Measurements from ENCODE around the gene STAT1.

Gene STAT1

DNA sequence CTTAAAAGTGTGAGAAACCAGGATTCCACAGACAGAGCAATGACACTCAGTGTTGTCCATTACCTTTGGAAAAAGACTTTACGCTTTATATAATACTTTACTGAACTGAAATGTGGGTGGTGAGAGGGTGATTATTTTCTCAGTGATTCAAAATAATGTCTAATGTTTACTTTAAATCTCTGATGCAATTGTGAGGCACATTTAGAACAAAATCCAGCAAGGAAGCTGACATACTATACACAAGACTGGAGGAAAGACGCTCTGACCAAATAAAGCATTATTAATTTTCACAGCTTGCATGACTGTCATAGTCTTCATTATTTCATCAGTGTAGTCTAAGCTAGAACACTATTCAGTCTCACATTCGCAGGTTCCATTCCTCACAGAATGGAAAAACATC, 34.1 kb upstream of the STAT1 start:
- POLR2A ChIA-PET: interaction anchor here (0.6 kb wide), 1 partner anchor 18 kb away, joined by 4 read pairs; no protein-coding TSS in a partner anchor
- Histone ChIP-seq H3K9me3 (ENCODE audit: control insufficient read depth, insufficient read depth, low read depth, low read length) (no peaks in the 10 kb centered on the region), H3K4me1 (ENCODE audit: control insufficient read depth, insufficient read depth, low read length) (no peaks in the 10 kb centered on the region; the same call in 1 of the 2 replicates), H3K4me3 (ENCODE audit: low read depth, low read length) (no peak overlapping the region), H3K36me3 (ENCODE audit: control insufficient read depth in 2 of 2, insufficient read depth in 1 of 2, low read length in 2 of 2) (no peaks in the 10 kb centered on the region), H3K27ac (ENCODE audit: extremely low read depth, low read depth, low read length) (no peak overlapping the region)
- TF ChIP-seq SCRT1 (tag by site-specific recombination; IDR thresholded peaks at IDR 0.05; ENCODE audit: borderline replicate concordance) (no peak), ZNF169 (tag by site-specific recombination; IDR thresholded peaks at IDR 0.05) (no peak), ZNF175 (tag by site-specific recombination; IDR thresholded peaks at IDR 0.05) (no peak), BCL11A (tag by site-specific recombination; IDR thresholded peaks at IDR 0.05; ENCODE audit: low read depth) (no peak), ZNF426 (tag by site-specific recombination; IDR thresholded peaks at IDR 0.05) (no peak), ZNF549 (tag by site-specific recombination; IDR thresholded peaks at IDR 0.05) (no peak)
- CTCF ChIA-PET: interaction anchor here (8.2 kb wide), 1 partner anchor 107 kb away, joined by 146 read pairs; no protein-coding TSS in a partner anchor

DNA sequence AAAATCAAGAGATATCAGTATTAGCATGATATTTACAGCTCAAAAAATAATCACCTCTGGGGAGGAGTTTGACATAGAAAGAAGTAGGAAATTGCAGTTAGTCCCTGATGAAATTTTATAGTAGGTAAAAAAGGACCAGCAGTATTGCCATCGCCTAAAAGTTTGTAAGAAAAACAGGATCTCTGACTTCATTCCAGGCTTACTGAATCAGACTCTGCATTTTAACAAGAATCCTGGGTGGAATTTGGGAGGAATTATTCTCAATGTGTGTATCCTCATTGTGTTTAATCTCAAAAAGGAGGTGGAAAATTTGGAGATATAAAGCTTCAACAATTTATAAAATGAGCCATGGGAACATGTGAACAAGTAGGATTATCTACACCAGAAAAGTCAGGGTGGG, 31.2 kb upstream of the STAT1 start:
- Histone ChIP-seq H3K36me3 (ENCODE audit: control insufficient read depth in 2 of 2, insufficient read depth in 1 of 2, low read length in 2 of 2) (no peaks in the 10 kb centered on the region), H3K4me1 (ENCODE audit: control insufficient read depth, insufficient read depth, low read length) (no peaks in the 10 kb centered on the region; the same call in 1 of the 2 replicates), H3K27ac (ENCODE audit: extremely low read depth, low read depth, low read length) (no peak overlapping the region), H3K4me3 (ENCODE audit: low read depth, low read length) (no peak overlapping the region), H3K9me3 (ENCODE audit: control insufficient read depth, insufficient read depth, low read depth, low read length) (no peaks in the 10 kb centered on the region)
- POLR2A ChIA-PET: no interaction called here
- CTCF ChIA-PET: interaction anchor here (0.6 to 1.2 kb wide), 3 partner anchors 476 to 1310 kb away, joined by 3 read pairs; no protein-coding TSS in a partner anchor
- TF ChIP-seq, protein P1, sequence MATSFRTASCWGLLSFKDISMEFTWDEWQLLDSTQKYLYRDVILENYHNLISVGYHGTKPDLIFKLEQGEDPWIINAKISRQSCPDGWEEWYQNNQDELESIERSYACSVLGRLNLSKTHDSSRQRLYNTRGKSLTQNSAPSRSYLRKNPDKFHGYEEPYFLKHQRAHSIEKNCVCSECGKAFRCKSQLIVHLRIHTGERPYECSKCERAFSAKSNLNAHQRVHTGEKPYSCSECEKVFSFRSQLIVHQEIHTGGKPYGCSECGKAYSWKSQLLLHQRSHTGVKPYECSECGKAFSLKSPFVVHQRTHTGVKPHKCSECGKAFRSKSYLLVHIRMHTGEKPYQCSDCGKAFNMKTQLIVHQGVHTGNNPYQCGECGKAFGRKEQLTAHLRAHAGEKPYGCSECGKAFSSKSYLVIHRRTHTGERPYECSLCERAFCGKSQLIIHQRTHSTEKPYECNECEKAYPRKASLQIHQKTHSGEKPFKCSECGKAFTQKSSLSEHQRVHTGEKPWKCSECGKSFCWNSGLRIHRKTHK (tag by site-specific recombination; IDR thresholded peaks at IDR 0.05): no peak
- TF ChIP-seq, protein P2, sequence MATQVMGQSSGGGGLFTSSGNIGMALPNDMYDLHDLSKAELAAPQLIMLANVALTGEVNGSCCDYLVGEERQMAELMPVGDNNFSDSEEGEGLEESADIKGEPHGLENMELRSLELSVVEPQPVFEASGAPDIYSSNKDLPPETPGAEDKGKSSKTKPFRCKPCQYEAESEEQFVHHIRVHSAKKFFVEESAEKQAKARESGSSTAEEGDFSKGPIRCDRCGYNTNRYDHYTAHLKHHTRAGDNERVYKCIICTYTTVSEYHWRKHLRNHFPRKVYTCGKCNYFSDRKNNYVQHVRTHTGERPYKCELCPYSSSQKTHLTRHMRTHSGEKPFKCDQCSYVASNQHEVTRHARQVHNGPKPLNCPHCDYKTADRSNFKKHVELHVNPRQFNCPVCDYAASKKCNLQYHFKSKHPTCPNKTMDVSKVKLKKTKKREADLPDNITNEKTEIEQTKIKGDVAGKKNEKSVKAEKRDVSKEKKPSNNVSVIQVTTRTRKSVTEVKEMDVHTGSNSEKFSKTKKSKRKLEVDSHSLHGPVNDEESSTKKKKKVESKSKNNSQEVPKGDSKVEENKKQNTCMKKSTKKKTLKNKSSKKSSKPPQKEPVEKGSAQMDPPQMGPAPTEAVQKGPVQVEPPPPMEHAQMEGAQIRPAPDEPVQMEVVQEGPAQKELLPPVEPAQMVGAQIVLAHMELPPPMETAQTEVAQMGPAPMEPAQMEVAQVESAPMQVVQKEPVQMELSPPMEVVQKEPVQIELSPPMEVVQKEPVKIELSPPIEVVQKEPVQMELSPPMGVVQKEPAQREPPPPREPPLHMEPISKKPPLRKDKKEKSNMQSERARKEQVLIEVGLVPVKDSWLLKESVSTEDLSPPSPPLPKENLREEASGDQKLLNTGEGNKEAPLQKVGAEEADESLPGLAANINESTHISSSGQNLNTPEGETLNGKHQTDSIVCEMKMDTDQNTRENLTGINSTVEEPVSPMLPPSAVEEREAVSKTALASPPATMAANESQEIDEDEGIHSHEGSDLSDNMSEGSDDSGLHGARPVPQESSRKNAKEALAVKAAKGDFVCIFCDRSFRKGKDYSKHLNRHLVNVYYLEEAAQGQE (tag by site-specific recombination; IDR thresholded peaks at IDR 0.05): no peak
- TF ChIP-seq, protein P3, sequence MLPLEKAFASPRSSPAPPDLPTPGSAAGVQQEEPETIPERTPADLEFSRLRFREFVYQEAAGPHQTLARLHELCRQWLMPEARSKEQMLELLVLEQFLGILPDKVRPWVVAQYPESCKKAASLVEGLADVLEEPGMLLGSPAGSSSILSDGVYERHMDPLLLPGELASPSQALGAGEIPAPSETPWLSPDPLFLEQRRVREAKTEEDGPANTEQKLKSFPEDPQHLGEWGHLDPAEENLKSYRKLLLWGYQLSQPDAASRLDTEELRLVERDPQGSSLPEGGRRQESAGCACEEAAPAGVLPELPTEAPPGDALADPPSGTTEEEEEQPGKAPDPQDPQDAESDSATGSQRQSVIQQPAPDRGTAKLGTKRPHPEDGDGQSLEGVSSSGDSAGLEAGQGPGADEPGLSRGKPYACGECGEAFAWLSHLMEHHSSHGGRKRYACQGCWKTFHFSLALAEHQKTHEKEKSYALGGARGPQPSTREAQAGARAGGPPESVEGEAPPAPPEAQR (tag by site-specific recombination; IDR thresholded peaks at IDR 0.05): no peak
- TF ChIP-seq ZNF239 (tag by site-specific recombination; IDR thresholded peaks at IDR 0.05): no peak
- no peak for TF ChIP-seq ZNF48 (tag by site-specific recombination; IDR thresholded peaks at IDR 0.05)
- no peak for TF ChIP-seq ZNF221 (tag by site-specific recombination; IDR thresholded peaks at IDR 0.05; ENCODE audit: borderline replicate concordance)
- TF ChIP-seq MZF1 (tag by site-specific recombination; IDR thresholded peaks at IDR 0.05; ENCODE audit: borderline replicate concordance): no peak
- TF ChIP-seq ZNF510 (tag by site-specific recombination; IDR thresholded peaks at IDR 0.05; ENCODE audit: insufficient replicate concordance): no peak
- TF ChIP-seq, protein P4, sequence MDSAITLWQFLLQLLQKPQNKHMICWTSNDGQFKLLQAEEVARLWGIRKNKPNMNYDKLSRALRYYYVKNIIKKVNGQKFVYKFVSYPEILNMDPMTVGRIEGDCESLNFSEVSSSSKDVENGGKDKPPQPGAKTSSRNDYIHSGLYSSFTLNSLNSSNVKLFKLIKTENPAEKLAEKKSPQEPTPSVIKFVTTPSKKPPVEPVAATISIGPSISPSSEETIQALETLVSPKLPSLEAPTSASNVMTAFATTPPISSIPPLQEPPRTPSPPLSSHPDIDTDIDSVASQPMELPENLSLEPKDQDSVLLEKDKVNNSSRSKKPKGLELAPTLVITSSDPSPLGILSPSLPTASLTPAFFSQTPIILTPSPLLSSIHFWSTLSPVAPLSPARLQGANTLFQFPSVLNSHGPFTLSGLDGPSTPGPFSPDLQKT (IDR thresholded peaks at IDR 0.05; ENCODE audit: borderline replicate concordance, low read depth, low read length): no peak
- TF ChIP-seq ZNF707 (tag by site-specific recombination; IDR thresholded peaks at IDR 0.05): no peak
- TF ChIP-seq, protein P5, sequence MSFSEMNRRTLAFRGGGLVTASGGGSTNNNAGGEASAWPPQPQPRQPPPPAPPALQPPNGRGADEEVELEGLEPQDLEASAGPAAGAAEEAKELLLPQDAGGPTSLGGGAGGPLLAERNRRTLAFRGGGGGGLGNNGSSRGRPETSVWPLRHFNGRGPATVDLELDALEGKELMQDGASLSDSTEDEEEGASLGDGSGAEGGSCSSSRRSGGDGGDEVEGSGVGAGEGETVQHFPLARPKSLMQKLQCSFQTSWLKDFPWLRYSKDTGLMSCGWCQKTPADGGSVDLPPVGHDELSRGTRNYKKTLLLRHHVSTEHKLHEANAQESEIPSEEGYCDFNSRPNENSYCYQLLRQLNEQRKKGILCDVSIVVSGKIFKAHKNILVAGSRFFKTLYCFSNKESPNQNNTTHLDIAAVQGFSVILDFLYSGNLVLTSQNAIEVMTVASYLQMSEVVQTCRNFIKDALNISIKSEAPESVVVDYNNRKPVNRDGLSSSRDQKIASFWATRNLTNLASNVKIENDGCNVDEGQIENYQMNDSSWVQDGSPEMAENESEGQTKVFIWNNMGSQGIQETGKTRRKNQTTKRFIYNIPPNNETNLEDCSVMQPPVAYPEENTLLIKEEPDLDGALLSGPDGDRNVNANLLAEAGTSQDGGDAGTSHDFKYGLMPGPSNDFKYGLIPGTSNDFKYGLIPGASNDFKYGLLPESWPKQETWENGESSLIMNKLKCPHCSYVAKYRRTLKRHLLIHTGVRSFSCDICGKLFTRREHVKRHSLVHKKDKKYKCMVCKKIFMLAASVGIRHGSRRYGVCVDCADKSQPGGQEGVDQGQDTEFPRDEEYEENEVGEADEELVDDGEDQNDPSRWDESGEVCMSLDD (tag by site-specific recombination; IDR thresholded peaks at IDR 0.05): no peak
- TF ChIP-seq TCF7L2 (IDR thresholded peaks at IDR 0.05; ENCODE audit: borderline replicate concordance, low read depth, low read length): no peak
- no peak for TF ChIP-seq BCL11B (tag by site-specific recombination; IDR thresholded peaks at IDR 0.05; ENCODE audit: low read depth)
- TF ChIP-seq, protein P6, sequence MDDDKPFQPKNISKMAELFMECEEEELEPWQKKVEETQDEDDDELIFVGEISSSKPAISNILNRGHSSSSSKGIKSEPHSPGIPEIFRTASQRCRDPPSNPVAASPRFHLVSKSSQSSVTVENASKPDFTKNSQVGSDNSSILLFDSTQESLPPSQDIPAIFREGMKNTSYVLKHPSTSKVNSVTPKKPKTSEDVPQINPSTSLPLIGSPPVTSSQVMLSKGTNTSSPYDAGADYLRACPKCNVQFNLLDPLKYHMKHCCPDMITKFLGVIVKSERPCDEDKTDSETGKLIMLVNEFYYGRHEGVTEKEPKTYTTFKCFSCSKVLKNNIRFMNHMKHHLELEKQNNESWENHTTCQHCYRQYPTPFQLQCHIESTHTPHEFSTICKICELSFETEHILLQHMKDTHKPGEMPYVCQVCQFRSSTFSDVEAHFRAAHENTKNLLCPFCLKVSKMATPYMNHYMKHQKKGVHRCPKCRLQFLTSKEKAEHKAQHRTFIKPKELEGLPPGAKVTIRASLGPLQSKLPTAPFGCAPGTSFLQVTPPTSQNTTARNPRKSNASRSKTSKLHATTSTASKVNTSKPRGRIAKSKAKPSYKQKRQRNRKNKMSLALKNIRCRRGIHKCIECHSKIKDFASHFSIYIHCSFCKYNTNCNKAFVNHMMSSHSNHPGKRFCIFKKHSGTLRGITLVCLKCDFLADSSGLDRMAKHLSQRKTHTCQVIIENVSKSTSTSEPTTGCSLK (tag by site-specific recombination; IDR thresholded peaks at IDR 0.05): no peak

Data from HEK293 (cell line).